A549 (cell line): Measurements from ENCODE around the gene B3GNT4.

ENCODE experiments used
- BCL3 ChIP-seq: fragments of >200 bp; sonication (Bioruptor Twin); formaldehyde crosslinking; IDR thresholded peaks from 3 replicates; pipeline ENCODE4 v1.6.1; 2016
- CEBPB ChIP-seq, 2 experiments: fragments of >200 bp in 1 of 2; sonication (Bioruptor Twin) in 1 of 2; formaldehyde crosslinking in 1 of 2; IDR thresholded peaks; 2 replicates each; pipeline ENCODE4 v1.6.1; 2012 to 2016
- CHD4 ChIP-seq: fragments of 200-600 bp; sonication (generic); IDR thresholded peaks from 2 replicates; pipeline ENCODE4 v1.6.1; 2016; ENCODE audit warnings: antibody characterized with exemption, mild to moderate bottlenecking, borderline replicate concordance
- CTCF ChIP-seq: fragments of >200 bp; sonication (Bioruptor Twin); formaldehyde crosslinking; IDR thresholded peaks from 3 replicates; pipeline ENCODE4 v1.5.1; 2016
- EP300 ChIP-seq, 2 experiments: fragments of >200 bp; sonication (Bioruptor Twin); formaldehyde crosslinking; IDR thresholded peaks; 2 replicates in 1 of 2; 3 replicates in 1 of 2; pipeline ENCODE4 v1.6.1; 2016 to 2017
- HMGXB4 ChIP-seq: fragments of 250-450 bp; sonication (Bioruptor Pico); IDR thresholded peaks from 2 replicates; pipeline ENCODE4 v1.5.0; 2021; ENCODE audit warnings: mild to moderate bottlenecking, moderate library complexity, borderline replicate concordance
- JUNB ChIP-seq: fragments of >200 bp; sonication (Bioruptor Twin); formaldehyde crosslinking; IDR thresholded peaks from 2 replicates; pipeline ENCODE4 v1.6.1; 2016
- NR3C1 ChIP-seq: fragments of >200 bp; sonication (Bioruptor Twin); formaldehyde crosslinking; IDR thresholded peaks from 3 replicates; pipeline ENCODE4 v1.6.1; 2017
- POLR2A ChIP-seq: IDR thresholded peaks from 2 replicates; pipeline ENCODE4 v1.6.1; 2012; ENCODE audit warnings: mild to moderate bottlenecking, low read length
- REST ChIP-seq: fragments of 200-600 bp; sonication (generic); IDR thresholded peaks from 2 replicates; pipeline ENCODE4 v1.6.1; 2016; ENCODE audit warnings: antibody characterized with exemption, mild to moderate bottlenecking, moderate library complexity

- TF ChIP-seq POLR2A, result no peak
- no peak for TF ChIP-seq CTCF
- TF ChIP-seq REST, result no peak
- TF ChIP-seq CEBPB (IDR thresholded peaks at IDR 0.05), result no peak
- no peak for TF ChIP-seq BCL3
- TF ChIP-seq HMGXB4 (CRISPR knock-in tag), result no peak
- TF ChIP-seq EP300 (IDR thresholded peaks at IDR 0.05), result no peak
- no peak for TF ChIP-seq CHD4
- no peak for TF ChIP-seq JUNB
- TF ChIP-seq NR3C1, result no peak
Measured at GRCh38 chr12:122205053-122205925, 1.8 kb downstream of the B3GNT4 start.
